Measurements from ENCODE around the gene CREB5. TPM values are rescaled to one million over a fixed set of nuclear protein-coding genes. Genes with fewer than 3 reads are reported as not detected.

The CREB5 gene
- total and polyA plus RNA-seq, 2 donors (not counting 3 experiments of a cell fraction or from before 2014, with no cell fraction given), result 19.6 to 28.4 TPM

DNA sequence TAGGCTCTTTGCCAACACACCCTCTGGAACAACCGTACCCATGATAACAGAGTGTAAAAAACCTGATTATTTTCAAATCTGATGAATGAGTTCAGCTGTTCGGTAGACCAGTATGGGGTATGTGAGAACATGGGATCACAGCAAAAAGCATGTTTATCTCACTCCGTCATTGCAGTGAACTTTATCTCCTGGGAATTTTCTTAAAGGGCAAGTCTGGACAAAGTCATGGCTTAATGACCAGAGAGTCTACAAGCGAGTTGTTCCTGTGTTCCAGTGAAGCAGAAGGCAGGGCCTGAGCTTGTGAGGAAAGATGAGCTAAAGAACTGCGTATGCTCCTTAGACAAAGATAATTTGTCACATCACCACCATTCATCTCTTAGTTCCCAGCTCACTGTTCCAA, 326.1 kb downstream of the CREB5 start:
- CTCF ChIA-PET, result interaction anchor here (0.9 to 1.6 kb wide), 3 partner anchors 9 to 328 kb away, joined by 3 to 4 read pairs (median 3); no protein-coding TSS in a partner anchor
- Histone ChIP-seq H3K27ac (ENCODE audit: insufficient read depth, low read depth, low read length) (no peak overlapping the region), H3K9me3 (replicated peaks; ENCODE audit: control insufficient read depth, insufficient read depth, low read length) (no peaks in the 10 kb centered on the region), H3K9ac (replicated peaks; ENCODE audit: extremely low read depth, insufficient read depth, low read length) (no peak overlapping the region), H4K20me1 (replicated peaks; ENCODE audit: control insufficient read depth, extremely low read depth, insufficient read depth, low read length) (no peaks in the 10 kb centered on the region), H3K27me3 (ENCODE audit: control insufficient read depth in 2 of 2, insufficient read depth in 2 of 2, low read length in 2 of 2) (no peaks in the 10 kb centered on the region), H3K4me2 (ENCODE audit: insufficient read depth, low read length) (no peak overlapping the region), H2AFZ (ENCODE audit: low read depth, low read length) (no peak overlapping the region), H3K4me1 (ENCODE audit: control insufficient read depth, extremely low read depth, insufficient read depth, low read length) (no peaks in the 10 kb centered on the region), H3K4me3 (replicated peaks in 1 of 3; ENCODE audit: insufficient read depth in 1 of 3, low read depth in 1 of 3, low read length in 3 of 3) (no peak overlapping the region), H3K36me3 (ENCODE audit: control insufficient read depth in 2 of 2, extremely low read depth in 1 of 2, insufficient read depth in 2 of 2, low read length in 2 of 2) (no peaks in the 10 kb centered on the region), H3K79me2 (ENCODE audit: control insufficient read depth, insufficient read depth, low read length) (no peaks in the 10 kb centered on the region), H3K9me1 (replicated peaks; ENCODE audit: control insufficient read depth, extremely low read depth, insufficient read depth, low read length) (no peaks in the 10 kb centered on the region)
- intact Hi-C loops (cut with micrococcal nuclease), result no loop called here
- dilution Hi-C loops (cut with MboI; ENCODE audit: extremely low pct_ligation_motif_present, low sequenced_read_pairs), result no loop called here
- no peak for DNase-seq (ENCODE audit: low read depth, low spot score)
- FAIRE-seq, result no peak
- POLR2A ChIA-PET, result no interaction called here
- TF ChIP-seq MYC (IDR thresholded peaks at IDR 0.05; ENCODE audit: low read depth, low read length) (no peak), FOS (IDR thresholded peaks at IDR 0.05; ENCODE audit: borderline replicate concordance, insufficient read depth, low read length) (no peak), GATA2 (IDR thresholded peaks at IDR 0.05; ENCODE audit: insufficient read depth, insufficient read length, low read depth, low read length) (no peak), POLR2AphosphoS5 (IDR thresholded peaks at IDR 0.05; ENCODE audit: insufficient read depth, low read depth, low read length) (no peak), POLR2A (IDR thresholded peaks at IDR 0.05; ENCODE audit: low read depth, low read length) (no peak), EZH2 (IDR thresholded peaks at IDR 0.05; ENCODE audit: borderline replicate concordance, low read depth, low read length, severe bottlenecking) (no peak), JUN (IDR thresholded peaks at IDR 0.05; ENCODE audit: borderline replicate concordance, insufficient read depth, insufficient read length, low read depth) (no peak)
- TF ChIP-seq, protein P1, sequence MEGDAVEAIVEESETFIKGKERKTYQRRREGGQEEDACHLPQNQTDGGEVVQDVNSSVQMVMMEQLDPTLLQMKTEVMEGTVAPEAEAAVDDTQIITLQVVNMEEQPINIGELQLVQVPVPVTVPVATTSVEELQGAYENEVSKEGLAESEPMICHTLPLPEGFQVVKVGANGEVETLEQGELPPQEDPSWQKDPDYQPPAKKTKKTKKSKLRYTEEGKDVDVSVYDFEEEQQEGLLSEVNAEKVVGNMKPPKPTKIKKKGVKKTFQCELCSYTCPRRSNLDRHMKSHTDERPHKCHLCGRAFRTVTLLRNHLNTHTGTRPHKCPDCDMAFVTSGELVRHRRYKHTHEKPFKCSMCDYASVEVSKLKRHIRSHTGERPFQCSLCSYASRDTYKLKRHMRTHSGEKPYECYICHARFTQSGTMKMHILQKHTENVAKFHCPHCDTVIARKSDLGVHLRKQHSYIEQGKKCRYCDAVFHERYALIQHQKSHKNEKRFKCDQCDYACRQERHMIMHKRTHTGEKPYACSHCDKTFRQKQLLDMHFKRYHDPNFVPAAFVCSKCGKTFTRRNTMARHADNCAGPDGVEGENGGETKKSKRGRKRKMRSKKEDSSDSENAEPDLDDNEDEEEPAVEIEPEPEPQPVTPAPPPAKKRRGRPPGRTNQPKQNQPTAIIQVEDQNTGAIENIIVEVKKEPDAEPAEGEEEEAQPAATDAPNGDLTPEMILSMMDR (IDR thresholded peaks at IDR 0.05; ENCODE audit: extremely low read depth in 1 of 2, insufficient read depth in 1 of 2, low read depth in 1 of 2, low read length in 2 of 2), result no peak
- TF ChIP-seq, protein P2, sequence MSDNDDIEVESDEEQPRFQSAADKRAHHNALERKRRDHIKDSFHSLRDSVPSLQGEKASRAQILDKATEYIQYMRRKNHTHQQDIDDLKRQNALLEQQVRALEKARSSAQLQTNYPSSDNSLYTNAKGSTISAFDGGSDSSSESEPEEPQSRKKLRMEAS (IDR thresholded peaks at IDR 0.05; ENCODE audit: insufficient read depth, insufficient read length), result no peak
- BruUV-seq (replicated peaks), result no TSS peak

Measured in endothelial cell of umbilical vein (primary cell).